Retinal pigment epithelial cell (primary cell): ENCODE results near the gene SDHAF2.

Experiments used
- DNase-seq: peaks from one replicate; pipeline ENCODE4 v3.0.0-alpha.2; 2010; ENCODE audit warnings: low read depth
- H3K4me3 ChIP-seq: 2 replicates; pipeline ENCODE4 v1.5.1; 2011; ENCODE audit warnings: mild to moderate bottlenecking, low read length, control low read depth, moderate library complexity
- CTCF ChIP-seq: conservative IDR thresholded peaks from 2 replicates; pipeline ENCODE4 v1.5.1; 2011; ENCODE audit warnings: low read depth, low read length, control low read depth, inconsistent platforms

Gene SDHAF2

DNA sequence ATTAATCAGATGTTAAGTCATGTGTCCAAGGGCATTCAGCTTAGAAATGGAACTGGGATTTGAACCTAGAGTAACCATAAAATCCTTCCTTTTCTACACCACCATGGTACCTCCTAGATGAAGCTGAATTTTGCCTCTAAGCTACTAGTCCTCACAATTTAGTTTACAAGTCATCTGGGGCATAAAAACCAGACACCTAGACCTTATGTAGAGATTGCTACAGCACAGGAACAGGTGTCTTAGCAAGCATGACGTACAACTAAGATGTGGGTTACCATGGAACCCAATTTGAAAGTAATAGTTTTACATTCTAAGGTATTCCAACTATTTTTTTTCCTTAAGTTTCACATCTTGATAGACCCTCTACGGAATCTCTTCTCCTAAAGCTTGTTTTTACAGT is 28.4 kb upstream of the SDHAF2 start:
- H3K4me3 ChIP-seq: no peak overlapping the region
- no peak for DNase-seq
- TF ChIP-seq CTCF: no peak

GRCh38 chr11:61403658-61404057 is 26.3 kb upstream of the SDHAF2 start:
- H3K4me3 ChIP-seq: no peak overlapping the region
- no peak for TF ChIP-seq CTCF
- DNase-seq: no peak

- TF ChIP-seq CTCF: no peak
- no peak overlapping the region for H3K4me3 ChIP-seq
- DNase-seq: no peak
Observed at GRCh38 chr11:61404103-61404502, 25.8 kb upstream of the SDHAF2 start.

GRCh38 chr11:61404641-61405040 is 25.3 kb upstream of the SDHAF2 start:
- TF ChIP-seq CTCF: no peak
- H3K4me3 ChIP-seq: no peak overlapping the region

DNA sequence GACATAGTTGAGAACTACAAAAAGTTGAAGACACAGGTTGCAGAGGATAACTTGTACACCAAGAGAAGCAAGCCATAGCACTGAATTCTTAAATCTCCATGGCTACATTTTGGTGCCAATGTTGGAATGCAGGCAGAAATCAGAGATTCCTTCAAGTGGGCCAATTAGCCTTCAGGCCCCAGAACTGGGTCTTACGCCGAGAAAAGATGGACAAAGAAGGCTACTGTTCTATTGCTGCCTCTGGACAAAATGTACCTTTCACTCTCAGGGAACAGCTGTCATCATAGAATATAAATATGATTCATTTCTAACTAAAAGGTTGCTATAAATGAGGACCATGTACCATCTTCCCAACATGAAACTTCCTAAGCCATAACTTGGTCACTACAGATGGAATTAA is 23.9 kb upstream of the SDHAF2 start:
- no peak for DNase-seq
- no peak overlapping the region for H3K4me3 ChIP-seq
- no peak for TF ChIP-seq CTCF

More at GRCh38 chr11:61404641-61405040, 25.3 kb upstream of the SDHAF2 start:
- DNase-seq: no peak

- no peak for DNase-seq
- H3K4me3 ChIP-seq: no peak overlapping the region
- no peak for TF ChIP-seq CTCF
Observed at GRCh38 chr11:61406991-61407728, 22.8 kb upstream of the SDHAF2 start.

DNA sequence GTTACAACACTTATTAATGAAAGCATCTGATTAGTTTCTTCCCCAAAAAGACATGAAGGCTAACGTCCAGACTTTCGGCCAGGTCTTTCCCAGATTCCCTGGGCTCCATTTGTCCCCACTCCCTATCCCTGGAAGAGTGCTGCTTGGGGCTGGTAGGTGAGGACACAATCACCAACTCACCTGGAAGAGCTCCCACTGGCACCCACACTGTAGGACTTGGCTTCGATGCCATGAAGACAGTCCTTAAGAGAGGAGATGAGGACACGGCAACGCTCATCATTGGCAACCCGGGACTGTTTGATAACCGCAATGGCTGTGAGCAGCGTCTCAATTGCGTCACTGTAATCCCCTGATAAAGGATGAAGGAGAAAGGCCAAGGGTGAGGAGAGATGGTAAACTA is 18.3 kb upstream of the SDHAF2 start:
- no peak overlapping the region for H3K4me3 ChIP-seq
- DNase-seq: no peak
- no peak for TF ChIP-seq CTCF
